ENCODE results near the gene RIMS4. TPM values are rescaled to one million over a fixed set of nuclear protein-coding genes. Genes with fewer than 3 reads are reported as not detected.

Gene RIMS4
- polyA plus RNA-seq, 4 donors, result 1.2 to 9.3 TPM; not detected in 2

GRCh38 chr20:44849703-44850102 lies 39.4 kb upstream of the RIMS4 start:
- H3K27ac ChIP-seq (ENCODE audit: low read depth in 1 of 3, low read length in 2 of 3), result peak overlapping the region in 1 of 3 donors; percentile 4

GRCh38 chr20:44848254-44849015 lies 38.1 kb upstream of the RIMS4 start:
- 68 to 89% (median 76%) methylated on average over 4 of the region's 4 CpGs for WGBS, 3 donors

More at GRCh38 chr20:44849703-44850102, 39.4 kb upstream of the RIMS4 start:
- DNase-seq, result no peak
- Histone ChIP-seq H3K4me3 (ENCODE audit: low read depth in 1 of 3, low read length in 3 of 3) (no peak overlapping the region), H3K27me3 (ENCODE audit: control insufficient read depth in 3 of 3, insufficient read depth in 3 of 3, low read length in 3 of 3) (no peaks in the 10 kb centered on the region), H3K4me1 (ENCODE audit: control insufficient read depth in 3 of 3, insufficient read depth in 2 of 3, low read depth in 1 of 3, low read length in 2 of 3) (peaks cover 0 to 39% (median 0%) of the 10 kb centered on the region in 3 donors), H3K36me3 (ENCODE audit: control insufficient read depth in 3 of 3, insufficient read depth in 2 of 3, low read depth in 1 of 3, low read length in 3 of 3) (no peaks in the 10 kb centered on the region), H3K9me3 (ENCODE audit: control insufficient read depth in 2 of 2, insufficient read depth in 1 of 2, low read depth in 1 of 2, low read length in 1 of 2) (peaks cover 0 to 6% of the 10 kb centered on the region in 2 donors)
- 44 to 74% (median 56%) methylated on average over 1 of the region's 1 CpG for WGBS, 3 donors
- no peak for FAIRE-seq

GRCh38 chr20:44843876-44844275 lies 33.5 kb upstream of the RIMS4 start:
- FAIRE-seq (no peak), DNase-seq (peak in 1 of 2 donors; percentile 36)
- no peaks in the 10 kb centered on the region for H3K4me1 ChIP-seq (ENCODE audit: control insufficient read depth in 3 of 3, insufficient read depth in 2 of 3, low read depth in 1 of 3, low read length in 2 of 3)
- no peak overlapping the region for H3K27ac ChIP-seq (ENCODE audit: low read depth in 1 of 3, low read length in 2 of 3)
- H3K9me3 ChIP-seq (ENCODE audit: control insufficient read depth in 2 of 2, insufficient read depth in 1 of 2, low read depth in 1 of 2, low read length in 1 of 2), result peaks cover 0 to 4% of the 10 kb centered on the region in 2 donors
- peaks cover 0 to 3% (median 0%) of the 10 kb centered on the region in 3 donors for H3K27me3 ChIP-seq (ENCODE audit: control insufficient read depth in 3 of 3, insufficient read depth in 3 of 3, low read length in 3 of 3)
- no peak overlapping the region for H3K4me3 ChIP-seq (ENCODE audit: low read depth in 1 of 3, low read length in 3 of 3)
- 60 to 74% (median 71%) methylated on average over 5 of the region's 5 CpGs for WGBS, 3 donors
- no peaks in the 10 kb centered on the region for H3K36me3 ChIP-seq (ENCODE audit: control insufficient read depth in 3 of 3, insufficient read depth in 2 of 3, low read depth in 1 of 3, low read length in 3 of 3)

More at GRCh38 chr20:44848254-44849015, 38.1 kb upstream of the RIMS4 start:
- Histone ChIP-seq H3K27ac (ENCODE audit: low read depth in 1 of 3, low read length in 2 of 3) (no peak overlapping the region), H3K4me3 (ENCODE audit: low read depth in 1 of 3, low read length in 3 of 3) (no peak overlapping the region), H3K36me3 (ENCODE audit: control insufficient read depth in 3 of 3, insufficient read depth in 2 of 3, low read depth in 1 of 3, low read length in 3 of 3) (no peaks in the 10 kb centered on the region), H3K27me3 (ENCODE audit: control insufficient read depth in 3 of 3, insufficient read depth in 3 of 3, low read length in 3 of 3) (no peaks in the 10 kb centered on the region), H3K9me3 (ENCODE audit: control insufficient read depth in 2 of 2, insufficient read depth in 1 of 2, low read depth in 1 of 2, low read length in 1 of 2) (peaks cover 0 to 6% of the 10 kb centered on the region in 2 donors), H3K4me1 (ENCODE audit: control insufficient read depth in 3 of 3, insufficient read depth in 2 of 3, low read depth in 1 of 3, low read length in 2 of 3) (peaks cover 0 to 31% (median 0%) of the 10 kb centered on the region in 3 donors)
- DNase-seq, result no peak
- FAIRE-seq, result no peak

- H3K36me3 ChIP-seq (ENCODE audit: control insufficient read depth in 3 of 3, insufficient read depth in 2 of 3, low read depth in 1 of 3, low read length in 3 of 3), result no peaks in the 10 kb centered on the region
- FAIRE-seq (no peak), DNase-seq (no peak)
- peaks cover 0 to 4% of the 10 kb centered on the region in 2 donors for H3K9me3 ChIP-seq (ENCODE audit: control insufficient read depth in 2 of 2, insufficient read depth in 1 of 2, low read depth in 1 of 2, low read length in 1 of 2)
- H3K27ac ChIP-seq (ENCODE audit: low read depth in 1 of 3, low read length in 2 of 3), result no peak overlapping the region
- WGBS, 3 donors, result 66 to 82% (median 67%) methylated on average over 6 of the region's 6 CpGs
- no peak overlapping the region for H3K4me3 ChIP-seq (ENCODE audit: low read depth in 1 of 3, low read length in 3 of 3)
- H3K4me1 ChIP-seq (ENCODE audit: control insufficient read depth in 3 of 3, insufficient read depth in 2 of 3, low read depth in 1 of 3, low read length in 2 of 3), result no peaks in the 10 kb centered on the region
- peaks cover 0 to 6% (median 0%) of the 10 kb centered on the region in 3 donors for H3K27me3 ChIP-seq (ENCODE audit: control insufficient read depth in 3 of 3, insufficient read depth in 3 of 3, low read length in 3 of 3)
These were observed 31.6 kb upstream of the RIMS4 start for GRCh38 chr20:44841955-44842354.

DNA sequence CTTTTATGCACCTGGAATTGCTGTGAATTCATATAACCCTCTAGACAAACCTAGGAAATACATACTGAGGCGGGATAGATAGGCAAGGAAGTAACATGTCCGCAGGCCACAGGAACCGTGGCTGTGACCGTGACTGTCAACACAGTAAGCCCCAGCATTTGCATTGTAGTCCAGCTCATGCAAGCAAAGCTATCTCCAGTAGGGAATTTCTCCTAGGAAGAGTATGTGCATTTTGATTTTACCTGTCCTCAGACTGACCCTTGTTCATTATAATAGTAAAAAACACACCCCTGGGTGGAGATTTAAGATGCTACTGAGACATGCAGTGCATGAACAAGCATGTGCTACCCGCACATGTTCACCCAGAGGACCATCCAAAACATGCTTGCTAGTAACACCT lies 30.5 kb upstream of the RIMS4 start:
- H3K36me3 ChIP-seq (ENCODE audit: control insufficient read depth in 3 of 3, insufficient read depth in 2 of 3, low read depth in 1 of 3, low read length in 3 of 3), result no peaks in the 10 kb centered on the region
- 80 to 88% (median 85%) methylated on average over 5 of the region's 5 CpGs for WGBS, 3 donors
- H3K27ac ChIP-seq (ENCODE audit: low read depth in 1 of 3, low read length in 2 of 3), result no peak overlapping the region
- no peak overlapping the region for H3K4me3 ChIP-seq (ENCODE audit: low read depth in 1 of 3, low read length in 3 of 3)
- DNase-seq (no peak), FAIRE-seq (no peak)
- H3K9me3 ChIP-seq (ENCODE audit: control insufficient read depth in 2 of 2, insufficient read depth in 1 of 2, low read depth in 1 of 2, low read length in 1 of 2), result peaks cover 0 to 4% of the 10 kb centered on the region in 2 donors
- no peaks in the 10 kb centered on the region for H3K4me1 ChIP-seq (ENCODE audit: control insufficient read depth in 3 of 3, insufficient read depth in 2 of 3, low read depth in 1 of 3, low read length in 2 of 3)
- peaks cover 0 to 6% (median 0%) of the 10 kb centered on the region in 3 donors for H3K27me3 ChIP-seq (ENCODE audit: control insufficient read depth in 3 of 3, insufficient read depth in 3 of 3, low read length in 3 of 3)

DNA sequence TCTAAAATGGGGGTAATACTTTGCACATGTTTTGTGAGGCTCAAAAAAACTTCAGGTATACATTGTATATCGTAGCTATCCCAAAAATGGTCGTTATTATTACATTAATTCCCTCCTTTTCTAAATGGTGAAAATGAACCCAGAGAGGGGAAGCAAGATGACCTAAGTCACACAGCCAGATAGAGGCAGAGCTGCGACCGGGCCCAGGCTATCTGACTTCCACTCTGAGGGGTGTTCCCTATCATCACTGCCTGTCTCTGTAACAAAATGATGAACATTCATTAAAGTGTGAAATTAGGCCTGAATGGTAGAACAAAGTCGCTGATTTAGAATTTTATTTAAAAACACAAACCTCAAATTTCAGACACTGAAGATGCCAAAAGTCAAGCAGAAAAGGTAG lies 29.1 kb upstream of the RIMS4 start:
- DNase-seq (no peak), FAIRE-seq (no peak)
- peaks cover 0 to 9% (median 0%) of the 10 kb centered on the region in 3 donors for H3K27me3 ChIP-seq (ENCODE audit: control insufficient read depth in 3 of 3, insufficient read depth in 3 of 3, low read length in 3 of 3)
- H3K4me1 ChIP-seq (ENCODE audit: control insufficient read depth in 3 of 3, insufficient read depth in 2 of 3, low read depth in 1 of 3, low read length in 2 of 3), result peaks cover 0 to 2% (median 0%) of the 10 kb centered on the region in 3 donors
- H3K9me3 ChIP-seq (ENCODE audit: control insufficient read depth in 2 of 2, insufficient read depth in 1 of 2, low read depth in 1 of 2, low read length in 1 of 2), result peaks cover 0 to 4% of the 10 kb centered on the region in 2 donors
- no peak overlapping the region for H3K27ac ChIP-seq (ENCODE audit: low read depth in 1 of 3, low read length in 2 of 3)
- WGBS, 3 donors, result 73 to 81% (median 78%) methylated on average over 5 of the region's 5 CpGs
- no peak overlapping the region for H3K4me3 ChIP-seq (ENCODE audit: low read depth in 1 of 3, low read length in 3 of 3)
- H3K36me3 ChIP-seq (ENCODE audit: control insufficient read depth in 3 of 3, insufficient read depth in 2 of 3, low read depth in 1 of 3, low read length in 3 of 3), result no peaks in the 10 kb centered on the region

- FAIRE-seq, result no peak
- H3K4me3 ChIP-seq (ENCODE audit: low read depth in 1 of 3, low read length in 3 of 3), result no peak overlapping the region
- H3K4me1 ChIP-seq (ENCODE audit: control insufficient read depth in 3 of 3, insufficient read depth in 2 of 3, low read depth in 1 of 3, low read length in 2 of 3), result peaks cover 0 to 2% (median 0%) of the 10 kb centered on the region in 3 donors
These were observed 28.2 kb upstream of the RIMS4 start for GRCh38 chr20:44838521-44838920.

DNA sequence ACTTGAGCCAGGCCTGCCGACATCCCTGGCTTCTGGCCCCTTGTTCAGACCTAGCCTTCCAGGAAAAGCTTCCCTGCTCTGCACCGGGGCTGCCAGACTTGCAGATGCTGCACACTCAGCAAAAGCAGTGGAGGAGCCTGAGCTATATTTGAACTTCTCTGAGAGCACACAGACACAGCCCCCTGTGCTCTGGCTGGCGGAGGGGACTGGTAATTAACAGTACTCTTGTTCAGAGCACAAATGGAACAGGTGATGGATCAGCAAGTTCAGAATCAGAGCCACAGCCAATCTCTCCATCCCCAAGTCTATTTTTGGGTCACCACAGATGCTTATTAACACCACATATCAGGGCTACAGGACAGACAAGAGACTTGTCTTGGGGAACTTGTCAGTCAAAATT lies 27.6 kb upstream of the RIMS4 start:
- Histone ChIP-seq H3K9me3 (ENCODE audit: control insufficient read depth in 2 of 2, insufficient read depth in 1 of 2, low read depth in 1 of 2, low read length in 1 of 2) (peaks cover 0 to 9% of the 10 kb centered on the region in 2 donors), H3K4me1 (ENCODE audit: control insufficient read depth in 3 of 3, insufficient read depth in 2 of 3, low read depth in 1 of 3, low read length in 2 of 3) (peaks cover 0 to 2% (median 0%) of the 10 kb centered on the region in 3 donors), H3K4me3 (ENCODE audit: low read depth in 1 of 3, low read length in 3 of 3) (no peak overlapping the region), H3K27ac (ENCODE audit: low read depth in 1 of 3, low read length in 2 of 3) (no peak overlapping the region), H3K36me3 (ENCODE audit: control insufficient read depth in 3 of 3, insufficient read depth in 2 of 3, low read depth in 1 of 3, low read length in 3 of 3) (no peaks in the 10 kb centered on the region), H3K27me3 (ENCODE audit: control insufficient read depth in 3 of 3, insufficient read depth in 3 of 3, low read length in 3 of 3) (peaks cover 0 to 6% (median 0%) of the 10 kb centered on the region in 3 donors)
- 47 to 65% (median 58%) methylated on average over 3 of the region's 3 CpGs for WGBS, 3 donors
- FAIRE-seq (no peak), DNase-seq (no peak)

More at GRCh38 chr20:44838521-44838920, 28.2 kb upstream of the RIMS4 start:
- peaks cover 0 to 7% of the 10 kb centered on the region in 2 donors for H3K9me3 ChIP-seq (ENCODE audit: control insufficient read depth in 2 of 2, insufficient read depth in 1 of 2, low read depth in 1 of 2, low read length in 1 of 2)
- H3K27ac ChIP-seq (ENCODE audit: low read depth in 1 of 3, low read length in 2 of 3), result no peak overlapping the region
- peaks cover 0 to 9% (median 0%) of the 10 kb centered on the region in 3 donors for H3K27me3 ChIP-seq (ENCODE audit: control insufficient read depth in 3 of 3, insufficient read depth in 3 of 3, low read length in 3 of 3)
- WGBS, 3 donors, result 80 to 89% (median 88%) methylated on average over 1 of the region's 1 CpG
- H3K36me3 ChIP-seq (ENCODE audit: control insufficient read depth in 3 of 3, insufficient read depth in 2 of 3, low read depth in 1 of 3, low read length in 3 of 3), result no peaks in the 10 kb centered on the region
- DNase-seq, result no peak

Data from small intestine (tissue), 7 donors.